GM21528 (cell line): ENCODE data around the gene TCEAL4.
"Not testable (repeated sequence)": the region's sequence is repeated elsewhere in the genome, so short reads cannot be mapped to it uniquely, and the experiment has no call there.

ENCODE experiments used
- ATAC-seq: cut with Tn5 transposase; IDR thresholded peaks from one replicate; pipeline ENCODE4 v1.9.1; 2021; ENCODE audit warnings: mild to moderate bottlenecking, moderate library complexity; ENCODE audit not compliant: unreplicated experiment, low FRiP score

The TCEAL4 gene

GRCh38 chrX:103586659-103587058 is 1.3 kb downstream of the TCEAL4 start:
- ATAC-seq = no peak

- ATAC-seq = not testable (repeated sequence)
Measured at GRCh38 chrX:103592295-103592694, 7.0 kb downstream of the TCEAL4 start.

GRCh38 chrX:103595202-103595601 is 9.9 kb downstream of the TCEAL4 start:
- not testable (repeated sequence) for ATAC-seq

- peak; percentile 72 for ATAC-seq
Measured at GRCh38 chrX:103607364-103608305, 22.3 kb downstream of the TCEAL4 start, which contains the start of gene TCEAL3. Gene TCEAL3 (plus strand): TSS chrX:103607963. CDS start chrX:103609065, 1,102 bp downstream.

- peak; percentile 21 for ATAC-seq
Measured at GRCh38 chrX:103608306-103608963, 23.1 kb downstream of the TCEAL4 start.

GRCh38 chrX:103610282-103610681 is 25.0 kb downstream of the TCEAL4 start:
- no peak for ATAC-seq

GRCh38 chrX:103613362-103613890 is 28.1 kb downstream of the TCEAL4 start:
- ATAC-seq = no peak

GRCh38 chrX:103614999-103615398 is 29.7 kb downstream of the TCEAL4 start:
- no peak for ATAC-seq

- ATAC-seq = no peak
Measured at GRCh38 chrX:103615781-103616371, 30.6 kb downstream of the TCEAL4 start.

- no peak for ATAC-seq
Measured at GRCh38 chrX:103616676-103617186, 31.4 kb downstream of the TCEAL4 start.

- no peak for ATAC-seq
Measured at GRCh38 chrX:103624111-103624510, 38.8 kb downstream of the TCEAL4 start.

- ATAC-seq = no peak
Measured at GRCh38 chrX:103626855-103627254, 41.5 kb downstream of the TCEAL4 start.

GRCh38 chrX:103628386-103629317 is 43.3 kb downstream of the TCEAL4 start, which contains the start of gene TCEAL1:
Gene TCEAL1 (plus strand): TSS chrX:103628975. CDS start chrX:103629917, 942 bp downstream.
- ATAC-seq = peak; percentile 69

- ATAC-seq = peak; percentile 48
Measured at GRCh38 chrX:103629318-103630170, 44.2 kb downstream of the TCEAL4 start.

GRCh38 chrX:103630171-103630511 is 44.8 kb downstream of the TCEAL4 start:
- no peak for ATAC-seq

- ATAC-seq = no peak
Measured at GRCh38 chrX:103631145-103631544, 45.8 kb downstream of the TCEAL4 start.

- no peak for ATAC-seq
Measured at GRCh38 chrX:103635436-103635835, 50.1 kb downstream of the TCEAL4 start.
